Left lung (tissue), 10 donors: Measurements from ENCODE around the gene ARL13B. TPM values are rescaled to one million over a fixed set of nuclear protein-coding genes. Genes with fewer than 3 reads are reported as not detected.

Experiments used
- ATAC-seq: fragments of 200-7000 bp; cut with Tn5 transposase; one replicate; pipeline ENCODE4 v1.9.1; 2020; ENCODE audit warnings: moderate library complexity
- DNase-seq, 4 donors: peaks; one replicate each; pipeline ENCODE4 v3.0.0-alpha.2; 2013 to 2020
- H3K27ac ChIP-seq, 2 donors: fragments of 200-600 bp; sonication (generic) in 1 of 2; one replicate each; pipeline versions ENCODE4 v1.5.0 to v1.8.0; 2020 to 2021
- H3K27me3 ChIP-seq, 2 donors: fragments of 200-600 bp; sonication (generic) in 1 of 2; one replicate each; pipeline versions ENCODE4 v1.5.0 to v1.8.0; 2020 to 2021
- H3K36me3 ChIP-seq, 2 donors: fragments of 200-600 bp; sonication (generic) in 1 of 2; one replicate each; pipeline versions ENCODE4 v1.5.0 to v1.8.0; 2020 to 2021
- H3K4me1 ChIP-seq, 2 donors: fragments of 200-600 bp; one replicate each; pipeline ENCODE4 v1.8.0; 2021
- H3K4me3 ChIP-seq, 2 donors: fragments of 200-600 bp; sonication (generic) in 1 of 2; one replicate each; pipeline versions ENCODE4 v1.5.0 to v1.8.0; 2020 to 2021; ENCODE audit warnings: mild to moderate bottlenecking in 1 of 2
- H3K9me3 ChIP-seq, 2 donors: fragments of 200-600 bp; sonication (generic) in 1 of 2; one replicate each; pipeline versions ENCODE4 v1.5.0 to v1.8.0; 2020 to 2021
- intact Hi-C, 2 donors: fragments of 100-400 bp; cut with DNase I; formaldehyde crosslinking; loops; one replicate each; pipeline versions ENCODE4 v1.11.2 to v1.14.2; 2022
- polyA plus RNA-seq, 6 donors: library from polyadenylated mRNA; unstranded; fragments of 120-200 nt; gene quantifications; one replicate each; pipeline ENCODE4 v1.2.1, GENCODE V29; 2013; ENCODE audit not compliant: insufficient read length in 6 of 6
- total RNA-seq, 2 donors: library from RNA; stranded (reverse); fragmentation: NEBNext Ultra II Directional; extraction: Animal tissue kit (Norgen Biotek cat#: 25700); gene quantifications; one replicate each; pipeline ENCODE4 v1.2.1, GENCODE V29; 2021
- TF ChIP-seq, protein P1 (sequence below), 2 donors: fragments of 200-600 bp; sonication (generic) in 1 of 2; IDR thresholded peaks; one replicate each; pipeline versions ENCODE4 v1.5.0 to v1.8.0; 2021; ENCODE audit warnings: antibody characterized with exemption in 2 of 2
- donor health status: DM: no; HTN: yes; CAD: no.
- donor health status: DM: no; HTN: no; CAD: no.

ARL13B gene
- total and polyA plus RNA-seq, 8 donors, result 13.9 to 25.2 (median 16.5) TPM

DNA sequence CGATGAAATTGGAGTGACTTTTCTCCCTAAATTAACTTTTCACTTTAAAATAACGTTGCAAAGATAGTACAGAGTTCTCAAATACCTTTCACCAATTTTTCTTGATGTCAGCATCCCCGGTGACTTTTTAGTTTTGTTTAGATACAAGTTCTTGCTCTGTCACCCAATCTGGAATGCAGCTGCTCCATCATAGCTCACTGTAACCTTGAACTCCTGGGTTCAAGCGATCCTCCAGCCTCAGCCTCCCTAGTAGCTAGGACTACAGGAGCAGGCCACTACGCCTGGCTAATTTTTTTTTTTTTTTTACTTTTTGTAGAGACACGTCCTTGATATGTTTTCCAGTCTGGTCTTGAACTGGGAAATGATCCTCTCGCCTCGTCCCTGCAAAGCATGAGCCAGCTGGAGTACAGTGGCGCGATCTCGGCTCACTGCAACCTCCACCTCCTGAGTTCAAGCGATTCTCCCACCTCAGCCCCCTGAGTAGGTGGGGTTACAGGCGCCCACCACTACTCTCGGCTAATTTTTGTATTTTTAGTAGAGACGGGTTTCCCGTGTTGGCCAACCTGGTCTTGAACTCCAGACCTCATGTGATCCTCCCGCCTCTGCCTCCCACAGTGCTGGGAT, 83.7 kb downstream of the ARL13B start:
- intact Hi-C loops, result no loop called here
- TF ChIP-seq, protein P1, sequence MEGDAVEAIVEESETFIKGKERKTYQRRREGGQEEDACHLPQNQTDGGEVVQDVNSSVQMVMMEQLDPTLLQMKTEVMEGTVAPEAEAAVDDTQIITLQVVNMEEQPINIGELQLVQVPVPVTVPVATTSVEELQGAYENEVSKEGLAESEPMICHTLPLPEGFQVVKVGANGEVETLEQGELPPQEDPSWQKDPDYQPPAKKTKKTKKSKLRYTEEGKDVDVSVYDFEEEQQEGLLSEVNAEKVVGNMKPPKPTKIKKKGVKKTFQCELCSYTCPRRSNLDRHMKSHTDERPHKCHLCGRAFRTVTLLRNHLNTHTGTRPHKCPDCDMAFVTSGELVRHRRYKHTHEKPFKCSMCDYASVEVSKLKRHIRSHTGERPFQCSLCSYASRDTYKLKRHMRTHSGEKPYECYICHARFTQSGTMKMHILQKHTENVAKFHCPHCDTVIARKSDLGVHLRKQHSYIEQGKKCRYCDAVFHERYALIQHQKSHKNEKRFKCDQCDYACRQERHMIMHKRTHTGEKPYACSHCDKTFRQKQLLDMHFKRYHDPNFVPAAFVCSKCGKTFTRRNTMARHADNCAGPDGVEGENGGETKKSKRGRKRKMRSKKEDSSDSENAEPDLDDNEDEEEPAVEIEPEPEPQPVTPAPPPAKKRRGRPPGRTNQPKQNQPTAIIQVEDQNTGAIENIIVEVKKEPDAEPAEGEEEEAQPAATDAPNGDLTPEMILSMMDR (IDR thresholded peaks at IDR 0.05), result no peak
- Histone ChIP-seq H3K27me3 (no peaks in the 10 kb centered on the region), H3K4me3 (peak overlapping the region; percentile 48 to 56), H3K9me3 (no peaks in the 10 kb centered on the region), H3K36me3 (peaks cover 0 to 26% of the 10 kb centered on the region in 2 donors), H3K27ac (peak overlapping the region; percentile 95 to 97), H3K4me1 (peaks cover 30 to 42% of the 10 kb centered on the region in 2 donors)
- DNase-seq, result no peak
- ATAC-seq, result no peak

DNA sequence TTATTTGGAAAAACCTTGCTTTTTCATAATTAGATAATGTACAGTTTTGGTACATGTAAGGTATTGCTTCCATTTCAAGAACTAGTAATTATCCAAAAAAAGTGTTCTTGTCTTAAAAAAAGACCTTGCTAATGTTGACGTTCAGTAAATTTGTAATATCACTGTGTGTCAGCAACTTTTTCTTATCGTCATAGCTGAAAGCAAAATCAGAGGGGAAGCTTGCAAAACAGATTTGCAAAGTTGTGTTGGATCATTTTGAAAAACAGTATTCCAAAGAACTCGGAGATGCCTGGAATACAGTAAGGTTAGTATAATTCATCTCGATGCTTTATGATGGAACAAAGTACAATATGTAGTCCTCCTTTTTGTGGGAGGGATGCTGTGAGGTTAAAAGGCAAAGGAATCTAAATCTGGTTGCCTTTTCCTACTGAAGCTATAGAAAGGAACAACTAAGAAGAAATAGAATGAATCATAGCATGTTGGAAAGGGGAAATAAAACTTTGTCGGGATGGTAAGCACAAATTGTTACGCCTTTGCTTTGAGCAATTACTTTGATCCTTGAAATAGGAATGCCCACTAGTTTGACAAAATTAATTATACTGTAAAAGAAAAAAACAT, 84.4 kb downstream of the ARL13B start:
- peak overlapping the region; percentile 48 to 56 for H3K4me3 ChIP-seq
- TF ChIP-seq, protein P1 (IDR thresholded peaks at IDR 0.05), result no peak
- H3K36me3 ChIP-seq, result peaks cover 0 to 20% of the 10 kb centered on the region in 2 donors
- H3K9me3 ChIP-seq, result no peaks in the 10 kb centered on the region
- peaks cover 30 to 46% of the 10 kb centered on the region in 2 donors for H3K4me1 ChIP-seq
- ATAC-seq (no peak), DNase-seq (no peak)
- H3K27me3 ChIP-seq, result no peaks in the 10 kb centered on the region
- peak overlapping the region; percentile 95 to 97 for H3K27ac ChIP-seq
- intact Hi-C loops, result no loop called here

DNA sequence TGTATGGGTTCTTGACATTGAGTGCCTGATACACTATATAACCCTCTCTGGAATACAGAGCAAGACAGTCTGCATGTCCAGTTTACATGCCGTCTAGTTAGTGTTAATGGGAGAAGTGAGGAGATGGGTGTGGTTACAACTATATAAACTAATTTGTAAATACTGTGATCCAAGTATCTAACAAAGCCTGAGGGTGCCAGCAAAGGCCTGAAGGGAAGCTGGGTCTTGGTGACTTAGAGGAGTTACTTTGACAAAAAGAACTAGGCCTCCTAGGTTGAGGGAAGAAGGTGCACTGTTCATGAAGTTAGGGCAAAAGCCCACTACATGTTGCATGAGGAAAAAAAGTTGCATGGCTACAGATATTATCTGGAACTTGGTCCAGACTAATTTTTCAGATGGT, 85.2 kb downstream of the ARL13B start:
- Histone ChIP-seq H3K36me3 (peaks cover 0 to 15% of the 10 kb centered on the region in 2 donors), H3K27me3 (no peaks in the 10 kb centered on the region), H3K27ac (no peak overlapping the region), H3K4me1 (peaks cover 30 to 46% of the 10 kb centered on the region in 2 donors), H3K4me3 (peak overlapping the region in 1 of 2 donors; percentile 56), H3K9me3 (no peaks in the 10 kb centered on the region)
- no peak for DNase-seq
- intact Hi-C loops, result loop anchor here in 1 of 2 donors (5.0 kb wide), 1 partner anchor 63 kb away; no protein-coding TSS in a partner anchor
- TF ChIP-seq, protein P1 (IDR thresholded peaks at IDR 0.05), result no peak
- no peak for ATAC-seq

DNA sequence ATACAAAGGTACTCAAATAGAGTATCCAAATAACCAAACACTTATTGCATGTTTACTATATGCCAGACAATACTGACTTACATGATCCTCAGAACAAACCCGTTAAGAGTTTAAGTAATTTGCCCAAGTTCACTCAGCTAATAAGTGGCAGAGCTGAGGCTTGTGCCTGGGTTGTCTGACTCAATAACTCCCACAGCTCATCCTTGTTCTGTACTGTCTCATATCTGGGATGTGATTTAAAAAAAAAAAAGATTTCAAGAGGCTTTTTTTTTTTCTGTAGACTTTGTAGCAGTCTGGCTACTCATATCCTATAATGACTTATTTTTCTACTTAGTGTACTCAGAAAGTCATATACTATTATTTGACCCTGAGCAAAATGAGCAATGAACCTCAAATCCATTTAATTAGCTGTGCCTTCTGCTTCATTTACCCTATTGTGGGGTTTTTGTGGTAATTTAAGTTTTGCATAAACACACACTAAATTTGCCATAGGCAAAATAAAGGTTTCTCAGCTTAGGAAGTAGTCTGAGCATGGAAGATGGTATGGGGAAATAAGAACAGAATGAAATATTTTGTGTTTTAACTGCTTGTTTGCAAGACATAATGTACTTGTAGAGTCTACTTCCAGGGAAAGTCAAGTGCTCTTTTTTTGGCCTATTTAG, 86.0 kb downstream of the ARL13B start:
- Histone ChIP-seq H3K4me1 (peaks cover 30 to 46% of the 10 kb centered on the region in 2 donors), H3K9me3 (no peaks in the 10 kb centered on the region), H3K4me3 (no peak overlapping the region), H3K36me3 (peaks cover 0 to 20% of the 10 kb centered on the region in 2 donors), H3K27me3 (no peaks in the 10 kb centered on the region), H3K27ac (no peak overlapping the region)
- no peak for ATAC-seq
- TF ChIP-seq, protein P1 (IDR thresholded peaks at IDR 0.05), result no peak
- intact Hi-C loops, result loop anchor here in 1 of 2 donors (5.0 kb wide), 1 partner anchor 64 kb away; no protein-coding TSS in a partner anchor
- no peak for DNase-seq
